GM19099 (cell line): ENCODE results near the gene MADCAM1.

ENCODE experiments used
- POLR2A ChIP-seq: IDR thresholded peaks from 3 replicates; pipeline ENCODE4 v1.6.1; 2011; ENCODE audit warnings: low read depth; ENCODE audit not compliant: insufficient read length; ENCODE audit errors: extremely low read depth

MADCAM1 gene

DNA sequence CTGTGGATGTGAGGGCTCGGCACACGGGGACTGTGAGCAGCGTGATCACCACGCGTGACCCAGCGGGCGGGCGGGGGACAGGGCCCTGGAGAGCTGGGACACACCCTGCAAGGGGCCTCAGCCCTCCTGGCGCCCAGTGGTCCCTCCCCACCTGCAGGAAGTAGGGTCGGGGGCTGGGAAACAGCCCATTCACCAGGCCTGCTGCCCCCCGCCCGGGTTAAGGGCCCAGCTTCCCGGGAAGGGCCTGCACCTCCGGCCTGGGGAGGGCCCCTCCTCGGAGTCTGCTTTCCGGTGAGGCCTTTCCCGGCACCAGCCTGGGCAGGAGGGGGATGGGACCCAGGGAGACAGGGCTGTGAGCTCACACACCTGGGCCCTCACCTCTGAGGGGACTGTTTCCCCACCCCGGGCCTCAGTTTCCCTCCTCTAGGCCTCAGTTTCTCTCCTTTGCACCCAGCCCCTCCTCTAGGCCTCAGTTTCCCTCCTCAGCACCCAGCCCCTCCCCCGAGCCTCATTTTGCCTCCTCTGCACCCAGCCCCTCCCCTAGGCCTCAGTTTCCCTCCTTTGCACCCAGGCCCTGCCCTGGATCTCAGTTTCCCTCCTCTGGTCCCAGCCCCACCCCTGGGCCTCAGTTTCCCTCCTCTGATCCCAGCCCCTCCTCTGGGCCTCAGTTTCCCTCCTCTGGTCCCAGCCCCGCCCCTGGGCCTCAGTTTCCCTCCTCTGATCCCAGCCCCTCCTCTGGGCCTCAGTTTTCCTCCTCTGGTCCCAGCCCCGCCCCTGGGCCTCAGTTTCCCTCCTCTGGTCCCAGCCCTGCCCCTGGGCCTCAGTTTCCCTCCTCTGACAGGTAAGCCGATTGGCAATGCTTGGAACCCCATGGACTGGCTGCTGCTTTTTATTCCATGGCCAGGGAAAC lies 1.9 kb upstream of the MADCAM1 start:
- TF ChIP-seq POLR2A = no peak

DNA sequence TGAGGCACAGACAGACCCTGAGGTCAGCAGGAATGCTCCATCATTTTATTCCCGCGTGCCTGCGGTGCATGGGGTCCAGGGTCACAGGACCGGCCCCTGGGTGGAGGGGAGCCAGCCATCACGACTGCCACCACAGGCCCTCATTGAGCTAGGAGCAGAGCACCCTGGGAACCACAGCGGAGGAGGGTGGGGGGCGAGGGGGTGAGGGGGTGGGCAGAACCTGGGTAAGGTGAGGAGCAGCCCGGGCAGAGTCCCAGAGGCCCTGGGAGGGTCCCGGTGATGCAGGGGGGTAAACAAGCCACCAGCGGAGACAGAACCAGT lies 1.2 kb upstream of the MADCAM1 start:
- no peak for TF ChIP-seq POLR2A

DNA sequence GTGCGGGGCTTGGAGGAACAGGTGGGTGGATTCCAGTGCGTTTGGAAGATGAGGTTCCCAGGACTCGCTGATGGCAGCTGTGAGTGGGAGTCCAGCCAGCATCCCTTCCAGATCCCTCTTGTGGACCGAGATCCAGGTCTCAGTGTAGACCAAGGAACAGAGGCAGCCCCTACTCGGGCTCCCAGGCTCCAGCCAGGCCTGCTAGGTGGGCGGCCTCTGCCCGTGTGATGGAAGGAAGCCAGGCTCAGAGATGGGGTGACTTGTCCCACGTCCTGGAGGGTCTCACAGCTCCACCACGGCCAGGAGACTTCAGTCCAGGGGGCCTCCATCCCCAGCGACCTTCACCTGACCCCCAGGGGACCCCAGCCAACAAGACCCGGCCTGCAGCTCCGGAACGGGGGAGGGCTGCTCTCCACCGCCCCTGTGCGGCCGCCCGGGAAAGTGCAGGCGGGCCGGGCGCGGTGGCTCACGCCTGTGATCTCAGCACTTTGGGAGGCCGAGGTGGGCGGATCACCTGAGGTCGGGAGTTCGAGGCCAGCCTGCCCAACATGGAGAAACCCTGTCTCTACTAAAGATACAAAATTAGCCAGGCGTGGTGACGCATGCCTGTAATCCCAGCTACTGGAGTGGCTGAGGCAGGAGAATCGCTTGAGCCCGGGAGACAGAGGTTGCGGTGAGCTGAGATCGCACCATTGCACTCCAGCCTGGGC lies 729 bp upstream of the MADCAM1 start:
- no peak for TF ChIP-seq POLR2A

DNA sequence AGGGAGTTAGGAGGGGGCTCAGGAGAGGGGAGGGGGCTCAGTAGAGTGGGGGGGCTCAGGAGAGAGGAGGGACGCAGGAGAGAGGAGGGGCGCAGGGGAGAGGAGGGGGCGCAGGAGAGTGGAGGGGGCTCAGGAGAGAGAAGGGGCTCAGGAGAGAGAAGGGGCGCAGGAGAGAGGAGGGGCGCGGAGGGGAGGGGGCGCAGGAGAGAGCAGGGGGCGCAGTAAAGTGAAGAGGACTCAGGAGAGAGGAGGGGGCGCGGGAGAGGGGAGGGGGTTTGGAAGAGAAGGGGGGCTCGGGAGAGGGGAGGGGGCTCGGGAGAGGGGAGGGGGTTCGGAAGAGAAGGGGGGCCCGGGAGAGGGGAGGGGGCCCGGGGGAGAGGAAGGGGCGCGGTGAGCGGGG lies 700 bp downstream of the MADCAM1 start:
- TF ChIP-seq POLR2A = no peak

DNA sequence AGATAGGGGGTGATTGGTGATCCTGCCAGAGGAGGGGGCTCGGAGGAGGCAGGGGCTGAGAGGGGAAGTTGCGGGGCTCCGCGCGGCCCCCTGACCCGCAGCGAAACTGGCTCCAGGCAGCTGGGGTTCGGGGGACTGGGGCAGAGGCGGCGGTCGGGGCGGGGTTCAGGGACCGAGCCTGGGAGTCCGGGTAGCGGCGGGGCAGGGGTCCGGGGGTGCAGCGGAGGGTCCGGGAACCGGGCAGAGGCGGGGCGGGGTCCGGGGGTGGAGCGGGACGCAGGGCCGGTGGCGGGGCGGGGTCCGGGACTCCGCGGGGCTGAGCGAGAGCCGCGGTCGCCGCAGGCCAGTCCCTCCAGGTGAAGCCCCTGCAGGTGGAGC lies 1.2 kb downstream of the MADCAM1 start:
- no peak for TF ChIP-seq POLR2A

DNA sequence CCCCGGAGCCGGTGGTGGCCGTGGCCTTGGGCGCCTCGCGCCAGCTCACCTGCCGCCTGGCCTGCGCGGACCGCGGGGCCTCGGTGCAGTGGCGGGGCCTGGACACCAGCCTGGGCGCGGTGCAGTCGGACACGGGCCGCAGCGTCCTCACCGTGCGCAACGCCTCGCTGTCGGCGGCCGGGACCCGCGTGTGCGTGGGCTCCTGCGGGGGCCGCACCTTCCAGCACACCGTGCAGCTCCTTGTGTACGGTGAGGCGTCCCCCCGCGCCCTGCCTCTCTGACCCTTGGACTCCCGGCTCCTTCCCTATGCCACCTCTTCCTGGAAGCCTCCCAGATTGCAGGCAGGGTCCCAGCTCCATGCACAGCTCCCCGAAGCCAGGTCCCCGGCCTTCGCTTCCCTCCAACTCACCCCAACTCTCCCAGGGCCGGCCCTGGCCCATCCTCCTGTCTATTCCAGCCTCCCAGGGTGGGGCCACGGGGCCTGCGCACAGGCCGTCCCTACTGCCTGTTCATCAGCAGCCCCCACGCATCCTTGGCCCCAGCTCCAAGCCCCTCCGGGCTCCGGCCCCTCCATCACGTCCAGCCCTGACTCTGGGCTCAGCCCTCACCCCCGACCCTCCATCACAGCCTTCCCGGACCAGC lies 1.7 kb downstream of the MADCAM1 start:
- TF ChIP-seq POLR2A = no peak

DNA sequence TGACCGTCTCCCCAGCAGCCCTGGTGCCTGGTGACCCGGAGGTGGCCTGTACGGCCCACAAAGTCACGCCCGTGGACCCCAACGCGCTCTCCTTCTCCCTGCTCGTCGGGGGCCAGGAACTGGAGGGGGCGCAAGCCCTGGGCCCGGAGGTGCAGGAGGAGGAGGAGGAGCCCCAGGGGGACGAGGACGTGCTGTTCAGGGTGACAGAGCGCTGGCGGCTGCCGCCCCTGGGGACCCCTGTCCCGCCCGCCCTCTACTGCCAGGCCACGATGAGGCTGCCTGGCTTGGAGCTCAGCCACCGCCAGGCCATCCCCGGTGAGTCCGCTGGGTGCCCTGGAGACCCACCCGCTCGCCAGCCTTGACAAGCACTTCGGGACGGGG lies 2.2 kb downstream of the MADCAM1 start:
- TF ChIP-seq POLR2A = no peak

DNA sequence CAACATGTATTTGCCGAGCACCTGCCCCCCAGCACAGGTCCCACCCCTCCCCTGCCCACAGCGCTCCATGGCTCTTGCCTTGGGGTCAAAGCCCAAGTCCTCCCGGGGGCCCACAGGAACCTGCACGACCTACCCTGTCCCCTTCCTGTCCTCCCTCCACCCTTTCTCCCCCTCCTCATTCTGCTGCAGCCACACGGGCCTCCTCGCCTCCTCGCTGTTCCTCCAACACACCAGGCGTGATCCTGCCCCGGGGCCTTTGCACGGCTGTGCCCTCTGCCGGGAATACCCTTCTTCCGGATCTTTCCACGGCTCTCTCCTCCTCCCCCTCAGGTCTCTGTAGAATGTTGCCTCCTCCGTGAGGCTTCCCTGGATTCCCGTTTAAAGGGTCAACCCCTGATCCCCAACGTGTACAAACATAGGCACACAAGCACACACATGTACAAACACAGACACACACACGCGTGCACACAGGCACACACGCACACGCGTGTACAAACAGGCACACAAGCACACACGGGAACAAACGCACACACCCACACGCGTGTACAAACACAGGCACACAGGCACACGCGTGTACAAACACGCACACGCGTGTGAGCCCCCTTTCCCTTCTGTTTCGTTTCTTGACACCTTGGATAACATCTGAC lies 2.8 kb downstream of the MADCAM1 start:
- no peak for TF ChIP-seq POLR2A

DNA sequence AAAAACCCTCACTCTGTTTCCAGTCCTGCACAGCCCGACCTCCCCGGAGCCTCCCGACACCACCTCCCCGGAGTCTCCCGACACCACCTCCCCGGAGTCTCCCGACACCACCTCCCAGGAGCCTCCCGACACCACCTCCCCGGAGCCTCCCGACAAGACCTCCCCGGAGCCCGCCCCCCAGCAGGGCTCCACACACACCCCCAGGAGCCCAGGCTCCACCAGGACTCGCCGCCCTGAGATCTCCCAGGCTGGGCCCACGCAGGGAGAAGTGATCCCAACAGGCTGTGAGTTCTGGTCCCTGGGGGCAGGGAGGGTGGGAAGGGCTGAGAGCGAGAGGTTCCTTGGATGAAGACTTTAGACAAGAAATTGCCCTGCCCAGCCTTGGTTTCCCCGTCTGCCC lies 5.4 kb downstream of the MADCAM1 start:
- TF ChIP-seq POLR2A = no peak

DNA sequence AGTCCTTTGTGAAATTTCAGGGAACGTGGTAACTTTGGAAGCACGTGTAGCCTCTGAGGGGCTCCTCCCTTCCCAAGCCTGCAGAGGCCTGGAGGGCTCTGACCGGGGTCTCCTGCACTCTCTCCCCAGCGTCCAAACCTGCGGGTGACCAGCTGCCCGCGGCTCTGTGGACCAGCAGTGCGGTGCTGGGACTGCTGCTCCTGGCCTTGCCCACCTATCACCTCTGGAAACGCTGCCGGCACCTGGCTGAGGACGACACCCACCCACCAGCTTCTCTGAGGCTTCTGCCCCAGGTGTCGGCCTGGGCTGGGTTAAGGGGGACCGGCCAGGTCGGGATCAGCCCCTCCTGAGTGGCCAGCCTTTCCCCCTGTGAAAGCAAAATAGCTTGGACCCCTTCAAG lies 8.3 kb downstream of the MADCAM1 start:
- no peak for TF ChIP-seq POLR2A

DNA sequence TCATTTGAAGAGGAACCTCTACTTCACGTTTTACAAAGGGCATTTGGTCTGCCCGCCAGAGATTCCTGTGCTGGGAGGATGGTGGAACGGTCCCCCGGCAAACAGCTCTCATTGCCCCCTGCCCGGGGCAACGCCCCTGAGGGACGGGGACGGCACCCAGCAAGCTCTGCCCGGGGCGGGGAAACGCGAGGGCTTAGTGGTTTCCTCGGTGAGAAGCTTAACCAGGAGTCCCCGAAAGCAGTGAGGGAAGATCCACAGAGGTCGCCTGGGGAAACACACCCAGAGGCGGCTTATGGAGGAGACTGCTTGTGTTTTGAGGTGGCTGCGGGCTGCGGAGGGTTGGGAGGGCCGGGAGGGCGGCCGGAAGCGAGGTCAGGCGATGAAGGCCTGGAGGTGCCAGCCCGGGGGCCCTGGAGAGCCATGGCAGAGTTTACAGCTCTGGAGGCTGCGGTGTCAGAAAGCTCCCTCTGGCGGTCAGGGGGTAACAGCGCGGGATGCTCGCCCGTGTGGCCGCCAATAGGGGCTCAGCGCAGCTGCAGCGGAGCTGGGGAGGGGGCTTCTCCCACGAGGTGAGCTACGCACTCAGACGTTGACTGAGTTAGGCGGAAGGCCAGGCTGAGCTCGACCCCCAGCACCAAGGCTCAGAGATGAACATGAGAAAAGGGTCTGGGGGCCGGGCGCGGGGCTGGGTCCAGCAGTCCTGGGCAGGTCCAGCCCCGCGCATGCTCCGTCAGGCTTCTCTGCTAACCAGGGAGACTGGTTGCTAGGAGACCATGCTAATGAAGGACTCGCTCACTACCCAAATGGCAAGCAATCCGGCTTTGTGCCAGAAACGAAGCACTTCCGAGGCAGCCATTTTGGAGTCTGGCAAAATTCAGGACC lies 10.4 kb downstream of the MADCAM1 start:
- peak; percentile 69 for TF ChIP-seq POLR2A

DNA sequence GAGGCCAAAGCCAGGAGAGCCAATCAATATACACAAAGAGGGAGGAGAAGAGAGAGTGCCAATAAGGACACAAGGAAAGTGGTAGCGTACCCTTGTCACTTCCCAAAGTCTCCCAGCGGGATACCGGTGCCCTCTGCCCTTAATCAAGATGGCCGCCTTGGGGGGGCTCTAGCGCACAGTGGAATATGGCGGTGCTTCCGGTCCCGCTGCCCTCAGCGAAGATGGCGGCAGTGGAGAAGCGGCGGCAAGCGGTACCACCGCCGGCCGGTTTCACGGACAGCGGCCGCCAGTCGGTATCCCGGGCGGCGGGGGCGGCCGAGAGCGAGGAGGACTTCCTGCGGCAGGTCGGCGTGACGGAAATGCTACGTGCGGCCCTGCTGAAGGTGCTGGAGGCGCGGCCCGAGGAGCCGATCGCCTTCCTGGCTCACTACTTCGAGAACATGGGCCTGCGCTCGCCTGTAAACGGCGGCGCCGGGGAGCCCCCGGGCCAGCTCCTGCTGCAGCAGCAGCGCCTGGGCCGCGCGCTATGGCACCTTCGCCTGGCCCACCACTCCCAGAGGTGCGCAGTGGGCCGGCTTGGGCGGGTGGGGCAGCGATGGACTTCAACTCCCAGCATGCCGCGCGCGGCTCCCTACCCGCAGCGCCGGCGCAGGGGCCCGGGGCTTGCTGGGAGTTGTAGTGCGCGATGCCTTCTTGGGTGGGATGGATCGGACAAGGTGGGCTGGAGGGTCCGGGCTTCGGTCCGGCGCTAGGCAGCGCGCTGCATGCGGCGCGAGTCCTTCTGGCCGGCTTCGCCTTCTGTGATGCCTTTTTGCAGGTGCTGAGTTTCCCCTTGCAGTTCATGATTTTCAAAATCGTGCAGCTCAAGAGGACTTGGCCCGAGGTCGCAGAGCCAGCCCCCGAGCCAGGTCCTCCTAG lies 11.3 kb downstream of the MADCAM1 start, which contains the start of gene TPGS1:
Gene TPGS1, plus strand, starts transcription at position 212 of the 918 bp plus-strand sequence. Its CDS starts 10 bp downstream, at position 222.
- peak; percentile 65 for TF ChIP-seq POLR2A
